Mesendoderm (in vitro differentiated cells): ENCODE results near the gene BRF1.

Experiments
- DNase-seq: peaks from one replicate; pipeline ENCODE4 v3.0.0; 2013
- H2AK5ac ChIP-seq: 2 replicates; pipeline ENCODE4 v1.6.1; 2013; ENCODE audit warnings: low read length, inconsistent platforms
- H2BK120ac ChIP-seq: 2 replicates; pipeline ENCODE4 v1.6.1; 2013; ENCODE audit warnings: low read depth, mild to moderate bottlenecking, low read length, moderate library complexity, mixed read lengths
- H2BK15ac ChIP-seq: replicated peaks from 2 replicates; pipeline ENCODE4 v1.6.1; 2013; ENCODE audit warnings: low read depth, mild to moderate bottlenecking, moderate library complexity
- H2BK5ac ChIP-seq: 2 replicates; pipeline ENCODE4 v1.6.1; 2013; ENCODE audit warnings: low read length, inconsistent platforms
- H3K18ac ChIP-seq: 2 replicates; pipeline ENCODE4 v1.6.1; 2013; ENCODE audit warnings: mild to moderate bottlenecking, low read length, mixed read lengths
- H3K23ac ChIP-seq: one replicate; pipeline ENCODE4 v1.6.1; 2013; ENCODE audit warnings: low read length
- H3K27ac ChIP-seq: 2 replicates; pipeline ENCODE4 v1.5.1; 2013; ENCODE audit warnings: low read depth, mild to moderate bottlenecking, inconsistent platforms, low read length, moderate library complexity
- H3K27me3 ChIP-seq: 2 replicates; pipeline ENCODE4 v1.6.1; 2013; ENCODE audit warnings: low read length, control low read depth, mild to moderate bottlenecking, inconsistent platforms; ENCODE audit not compliant: insufficient read depth, poor library complexity
- H3K36me3 ChIP-seq: 2 replicates; pipeline ENCODE4 v1.6.1; 2013; ENCODE audit warnings: low read length, inconsistent platforms; ENCODE audit not compliant: control insufficient read depth, insufficient read depth
- H3K4ac ChIP-seq: one replicate; pipeline ENCODE4 v1.6.1; 2013; ENCODE audit warnings: low read depth, mild to moderate bottlenecking, low read length, moderate library complexity
- H3K4me1 ChIP-seq: 2 replicates; pipeline ENCODE4 v1.6.1; 2013; ENCODE audit warnings: low read depth, low read length, inconsistent platforms; ENCODE audit not compliant: control insufficient read depth
- H3K4me2 ChIP-seq: 2 replicates; pipeline ENCODE4 v1.6.1; 2013; ENCODE audit warnings: low read length
- H3K4me3 ChIP-seq: 2 replicates; pipeline ENCODE4 v1.5.1; 2013; ENCODE audit warnings: mild to moderate bottlenecking, low read length
- H3K56ac ChIP-seq: one replicate; pipeline ENCODE4 v1.6.1; 2013; ENCODE audit warnings: low read length
- H3K79me1 ChIP-seq: 2 replicates; pipeline ENCODE4 v1.6.1; 2013; ENCODE audit warnings: low read length, inconsistent platforms
- H3K79me2 ChIP-seq: 2 replicates; pipeline ENCODE4 v1.6.1; 2013; ENCODE audit warnings: mild to moderate bottlenecking, low read length; ENCODE audit not compliant: control insufficient read depth, insufficient read depth
- H3K9ac ChIP-seq: 2 replicates; pipeline ENCODE4 v1.6.1; 2013; ENCODE audit warnings: low read length, inconsistent platforms
- H4K5ac ChIP-seq: one replicate; pipeline ENCODE4 v1.6.1; 2013; ENCODE audit warnings: low read length
- H4K8ac ChIP-seq: one replicate; pipeline ENCODE4 v1.6.1; 2013; ENCODE audit warnings: low read depth, mild to moderate bottlenecking, control low read depth, low read length, moderate library complexity
- WGBS: extraction: QIAGEN DNeasy Blood & Tissue Kit; methylation state at CpG from one replicate; pipeline ENCODE4 v1.1.7; 2013; ENCODE audit warnings: low lambda C conversion rate, missing lambda C conversion rate; ENCODE audit not compliant: insufficient coverage; ENCODE audit errors: extremely low coverage; 5-methylcytosine and 5-hydroxymethylcytosine counted together

The BRF1 gene

GRCh38 chr14:105273062-105273461 is 27.7 kb downstream of the BRF1 start:
- Histone ChIP-seq H3K79me2 (no peaks in the 10 kb centered on the region), H2BK5ac (no peak overlapping the region), H3K4ac (no peak overlapping the region), H3K56ac (no peak overlapping the region), H3K36me3 (no peaks in the 10 kb centered on the region), H3K79me1 (no peaks in the 10 kb centered on the region), H3K27me3 (no peaks in the 10 kb centered on the region), H4K5ac (no peak overlapping the region), H3K4me2 (no peak overlapping the region), H3K23ac (no peak overlapping the region), H2BK15ac (no peak overlapping the region), H4K8ac (no peak overlapping the region), H2BK120ac (no peak overlapping the region), H3K27ac (no peak overlapping the region), H2AK5ac (no peak overlapping the region), H3K18ac (no peak overlapping the region), H3K4me3 (no peak overlapping the region), H3K4me1 (no peaks in the 10 kb centered on the region), H3K9ac (no peak overlapping the region)
- no CpG with 5 or more reads among the region's 12 CpGs for WGBS
- DNase-seq, result no peak

GRCh38 chr14:105272623-105273022 is 28.2 kb downstream of the BRF1 start:
- no CpG with 5 or more reads among the region's 15 CpGs for WGBS
- Histone ChIP-seq H3K56ac (no peak overlapping the region), H3K4ac (no peak overlapping the region), H3K9ac (no peak overlapping the region), H4K8ac (no peak overlapping the region), H3K23ac (no peak overlapping the region), H3K36me3 (no peaks in the 10 kb centered on the region), H2BK120ac (no peak overlapping the region), H3K79me1 (no peaks in the 10 kb centered on the region), H3K18ac (no peak overlapping the region), H2BK5ac (no peak overlapping the region), H3K79me2 (no peaks in the 10 kb centered on the region), H3K27me3 (no peaks in the 10 kb centered on the region), H2BK15ac (no peak overlapping the region), H2AK5ac (no peak overlapping the region), H3K4me3 (no peak overlapping the region), H3K4me2 (no peak overlapping the region), H4K5ac (no peak overlapping the region), H3K4me1 (no peaks in the 10 kb centered on the region), H3K27ac (no peak overlapping the region)
- no peak for DNase-seq

- H3K36me3 ChIP-seq, result no peaks in the 10 kb centered on the region
- no peak overlapping the region for H2BK5ac ChIP-seq
- H3K9ac ChIP-seq, result no peak overlapping the region
- no peaks in the 10 kb centered on the region for H3K4me1 ChIP-seq
- DNase-seq, result no peak
- H3K56ac ChIP-seq, result no peak overlapping the region
- no peak overlapping the region for H4K8ac ChIP-seq
- no peak overlapping the region for H2BK120ac ChIP-seq
- no peaks in the 10 kb centered on the region for H3K27me3 ChIP-seq
- no CpG with 5 or more reads among the region's 22 CpGs for WGBS
- H3K27ac ChIP-seq, result no peak overlapping the region
- no peak overlapping the region for H3K4ac ChIP-seq
- H2AK5ac ChIP-seq, result no peak overlapping the region
- no peak overlapping the region for H4K5ac ChIP-seq
- H3K4me2 ChIP-seq, result no peak overlapping the region
- no peaks in the 10 kb centered on the region for H3K79me1 ChIP-seq
- H3K23ac ChIP-seq, result no peak overlapping the region
- H3K79me2 ChIP-seq, result no peaks in the 10 kb centered on the region
- H3K4me3 ChIP-seq, result no peak overlapping the region
- H3K18ac ChIP-seq, result no peak overlapping the region
- no peak overlapping the region for H2BK15ac ChIP-seq
Measured at GRCh38 chr14:105271224-105271890, 29.4 kb downstream of the BRF1 start.

DNA sequence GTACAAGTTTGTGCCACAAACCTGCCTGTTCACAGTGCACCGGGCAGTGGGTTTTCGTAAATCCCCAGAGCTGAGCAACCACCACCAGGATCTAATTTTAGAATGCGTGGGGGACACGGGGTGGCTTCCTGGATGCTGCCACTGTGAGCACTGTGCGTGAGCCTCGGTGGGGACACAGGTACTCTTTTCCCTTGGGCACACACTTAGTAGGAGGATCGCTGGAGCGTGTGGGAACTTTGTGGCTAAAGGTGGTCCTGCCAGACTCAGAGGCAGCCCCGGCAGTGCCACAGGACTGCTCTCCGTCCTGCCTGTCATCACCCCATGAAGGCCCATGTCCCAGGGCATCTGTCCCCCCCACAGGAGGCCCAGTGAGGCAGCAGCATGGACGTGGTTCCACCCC is 31.4 kb downstream of the BRF1 start:
- Histone ChIP-seq H3K36me3 (no peaks in the 10 kb centered on the region), H3K27ac (no peak overlapping the region), H3K79me2 (no peaks in the 10 kb centered on the region), H3K9ac (no peak overlapping the region), H3K4ac (no peak overlapping the region), H2BK15ac (no peak overlapping the region), H3K4me1 (no peaks in the 10 kb centered on the region), H3K23ac (no peak overlapping the region), H3K18ac (no peak overlapping the region), H2BK5ac (no peak overlapping the region), H3K4me2 (no peak overlapping the region), H4K8ac (no peak overlapping the region), H3K79me1 (no peaks in the 10 kb centered on the region), H3K4me3 (no peak overlapping the region), H4K5ac (no peak overlapping the region), H2BK120ac (no peak overlapping the region), H3K56ac (no peak overlapping the region), H2AK5ac (no peak overlapping the region), H3K27me3 (no peaks in the 10 kb centered on the region)
- no CpG with 5 or more reads among the region's 11 CpGs for WGBS
- DNase-seq, result no peak

GRCh38 chr14:105268736-105269354 is 32.0 kb downstream of the BRF1 start:
- Histone ChIP-seq H3K27me3 (no peaks in the 10 kb centered on the region), H3K9ac (no peak overlapping the region), H4K8ac (no peak overlapping the region), H2AK5ac (no peak overlapping the region), H3K79me2 (no peaks in the 10 kb centered on the region), H3K36me3 (no peaks in the 10 kb centered on the region), H3K79me1 (no peaks in the 10 kb centered on the region), H2BK120ac (no peak overlapping the region), H4K5ac (no peak overlapping the region), H3K4me2 (no peak overlapping the region), H3K27ac (no peak overlapping the region), H3K4me3 (no peak overlapping the region), H3K4ac (no peak overlapping the region), H2BK15ac (no peak overlapping the region), H3K23ac (no peak overlapping the region), H3K18ac (no peak overlapping the region), H3K56ac (no peak overlapping the region), H3K4me1 (no peaks in the 10 kb centered on the region), H2BK5ac (no peak overlapping the region)
- WGBS, result no CpG with 5 or more reads among the region's 18 CpGs
- no peak for DNase-seq
